HepG2 (cell line): Measurements from ENCODE around the gene R3HDM4. TPM values are rescaled to one million over a fixed set of nuclear protein-coding genes. Genes with fewer than 3 reads are reported as not detected.

Experiments used
- CREB3 ChIP-seq: sonication (generic); formaldehyde crosslinking; IDR thresholded peaks from 2 replicates; pipeline ENCODE4 v1.5.0; 2020; ENCODE audit warnings: missing genetic modification reagents
- HNRNPK ChIP-seq: fragments of 200-400 bp; formaldehyde crosslinking; IDR thresholded peaks from 2 replicates; pipeline ENCODE4 v1.6.1; 2018; ENCODE audit warnings: low read length, low read depth, moderate library complexity, mild to moderate bottlenecking; ENCODE audit not compliant: poor library complexity, severe bottlenecking
- HNRNPLL ChIP-seq: fragments of 200-400 bp; formaldehyde crosslinking; IDR thresholded peaks from 2 replicates; pipeline ENCODE4 v1.6.1; 2017; ENCODE audit warnings: mild to moderate bottlenecking, low read depth, low read length; ENCODE audit not compliant: poor library complexity, severe bottlenecking
- JARID2 ChIP-seq: sonication (generic); formaldehyde crosslinking; IDR thresholded peaks from 2 replicates; pipeline ENCODE4 v1.8.1; 2023; ENCODE audit warnings: missing genetic modification reagents, inconsistent platforms; ENCODE audit not compliant: insufficient replicate concordance
- KDM2A ChIP-seq: sonication (generic); formaldehyde crosslinking; IDR thresholded peaks from 2 replicates; pipeline ENCODE4 v1.4.0; 2020; ENCODE audit warnings: low read depth, missing genetic modification reagents, borderline replicate concordance
- NR2C2 ChIP-seq: sonication (generic); formaldehyde crosslinking; IDR thresholded peaks from 2 replicates; pipeline ENCODE4 v1.4.0; 2020; ENCODE audit warnings: missing genetic modification reagents, mild to moderate bottlenecking, moderate library complexity, borderline replicate concordance
- SRSF1 ChIP-seq: fragments of 200-400 bp; formaldehyde crosslinking; optimal IDR thresholded peaks from 2 replicates; pipeline ENCODE3; 2017; ENCODE audit warnings: mild to moderate bottlenecking, low read depth, low read length, moderate library complexity
- SUZ12 ChIP-seq: fragments of 150-350 bp; IDR thresholded peaks from 2 replicates; pipeline ENCODE4 v1.6.1; 2014; ENCODE audit warnings: low read depth, low read length
- TMF1 ChIP-seq: sonication (generic); formaldehyde crosslinking; IDR thresholded peaks from 2 replicates; pipeline ENCODE4 v1.8.1; 2022; ENCODE audit warnings: low read depth, missing genetic modification reagents
- ZBTB7A ChIP-seq: sonication (generic); formaldehyde crosslinking; IDR thresholded peaks from 2 replicates; pipeline ENCODE4 v1.8.0; 2022; ENCODE audit warnings: mild to moderate bottlenecking, missing genetic modification reagents
- ZNF142 ChIP-seq: sonication (generic); formaldehyde crosslinking; IDR thresholded peaks from 2 replicates; pipeline ENCODE4 v1.4.0; 2020; ENCODE audit warnings: missing genetic modification reagents
- ZNF460 ChIP-seq: sonication (generic); formaldehyde crosslinking; IDR thresholded peaks from 2 replicates; pipeline ENCODE4 v1.5.1; 2020; ENCODE audit warnings: missing genetic modification reagents, mild to moderate bottlenecking, borderline replicate concordance
- ZNF616 ChIP-seq: sonication (generic); formaldehyde crosslinking; IDR thresholded peaks from 2 replicates; pipeline ENCODE4 v1.5.0; 2020; ENCODE audit warnings: low read depth, mild to moderate bottlenecking, missing genetic modification reagents
- ZNF768 ChIP-seq: sonication (generic); formaldehyde crosslinking; IDR thresholded peaks from 2 replicates; pipeline ENCODE4 v1.4.0; 2020; ENCODE audit warnings: missing genetic modification reagents
- polyA plus RNA-seq, 8 experiments: library from polyadenylated mRNA; depleted of rRNA in 3 of 8; stranded (reverse) in 7 of 8; unstranded in 1 of 8; fragments of >200 nt; fragmentation: Illumina TruSeq in 4 of 8; extraction: Trizol in 4 of 8; gene quantifications; 2 replicates each; pipeline versions ENCODE4 v1.2.1 to v1.2.3, GENCODE V29; 2011 to 2016; ENCODE audit warnings: low read depth in 4 of 8, missing spikeins in 1 of 8, mixed read lengths in 1 of 8; ENCODE audit not compliant: insufficient read depth in 1 of 8
- total RNA-seq, 5 experiments: library from RNA; depleted of rRNA; stranded (reverse); fragments of >200 nt; fragmentation: Illumina TruSeq; extraction: Trizol; gene quantifications; 2 replicates each; pipeline ENCODE4 v1.2.3, GENCODE V29; 2016; ENCODE audit warnings: low read depth in 1 of 5

R3HDM4 gene
- total and polyA plus RNA-seq, 2 of the 13 experiments (the other 11 are each of a cell fraction or from before 2014, with no cell fraction given), result 26.2 to 26.9 TPM

GRCh38 chr19:925526-926322 lies 12.7 kb upstream of the R3HDM4 start, which contains the start of gene ARID3A (continued):
- no peak for TF ChIP-seq ZNF142 (CRISPR knock-in tag)
- TF ChIP-seq HNRNPLL, result peak; percentile 40
- TF ChIP-seq ZNF768 (CRISPR knock-in tag), result no peak
- no peak for TF ChIP-seq JARID2 (CRISPR knock-in tag)
- TF ChIP-seq TMF1 (CRISPR knock-in tag), result no peak
- TF ChIP-seq SUZ12, result no peak
- no peak for TF ChIP-seq ZBTB7A (CRISPR knock-in tag)
- TF ChIP-seq ZNF616 (CRISPR knock-in tag), result no peak
- TF ChIP-seq KDM2A, result no peak; the same call in 1 of the 2 replicates
- TF ChIP-seq HNRNPK, result peak; percentile 68
- peak; percentile 29; the same call in 1 of the 2 replicates for TF ChIP-seq NR2C2 (CRISPR knock-in tag)
- peak; percentile 95 for TF ChIP-seq SRSF1
- TF ChIP-seq ZNF460 (CRISPR knock-in tag), result no peak
- TF ChIP-seq CREB3, result no peak
